IMR-90 (cell line): Measurements from ENCODE around the gene OPTC. TPM values are rescaled to one million over a fixed set of nuclear protein-coding genes. Genes with fewer than 3 reads are reported as not detected.

ENCODE experiments used
- ATAC-seq: fragments of 200-7000 bp; cut with Tn5 transposase; 2 replicates; pipeline ENCODE4 v1.9.1; 2020; ENCODE audit warnings: low read depth, mild to moderate bottlenecking, moderate library complexity
- BruUV-seq: library from RNA; stranded (reverse); fragments of 400-500 nt; replicated peaks from 2 replicates; lab custom pipeline; 2021; lab: Mats Ljungman, UMichigan
- CTCF ChIA-PET: fragments of 300-600 bp; formaldehyde crosslinking; extraction: SDS; loops from one replicate; lab custom pipeline; 2021; ENCODE audit warnings: antibody characterized with exemption; lab: Yijun Ruan, JAX
- POLR2A ChIA-PET: fragments of 300-600 bp; sonication (Branson Sonifier 250); formaldehyde crosslinking; loops from one replicate; lab custom pipeline; 2022; ENCODE audit warnings: antibody characterized with exemption; ENCODE audit not compliant: unreplicated experiment; lab: Charles Lee
- DNase-seq: peaks from one replicate; pipeline ENCODE4 v3.0.0; 2013
- H2AFZ ChIP-seq: replicated peaks from 2 replicates; pipeline ENCODE3; 2013; ENCODE audit warnings: low read length, mild to moderate bottlenecking; ENCODE audit not compliant: poor library complexity
- H2AK5ac ChIP-seq: 2 replicates; pipeline ENCODE4 v1.6.1; 2013; ENCODE audit warnings: low read depth, low read length, inconsistent platforms
- H2AK9ac ChIP-seq: replicated peaks from 2 replicates; pipeline ENCODE3; 2013; ENCODE audit warnings: mild to moderate bottlenecking, low read depth, low read length, moderate library complexity; ENCODE audit not compliant: poor library complexity
- H2BK120ac ChIP-seq: 2 replicates; pipeline ENCODE4 v1.6.1; 2013; ENCODE audit warnings: low read depth, low read length, inconsistent platforms
- H2BK15ac ChIP-seq: 3 replicates; pipeline ENCODE4 v1.6.1; 2013; ENCODE audit warnings: low read depth, low read length, inconsistent platforms
- H2BK20ac ChIP-seq: 2 replicates; pipeline ENCODE4 v1.6.1; 2013; ENCODE audit warnings: low read depth, mild to moderate bottlenecking, inconsistent platforms, low read length, moderate library complexity
- H2BK5ac ChIP-seq: 2 replicates; pipeline ENCODE4 v1.6.1; 2013; ENCODE audit warnings: mild to moderate bottlenecking, low read depth, low read length, inconsistent platforms; ENCODE audit not compliant: poor library complexity, severe bottlenecking
- H3K14ac ChIP-seq: replicated peaks from 2 replicates; pipeline ENCODE4 v1.6.1; 2013; ENCODE audit warnings: low read depth, low read length, inconsistent platforms
- H3K18ac ChIP-seq: 2 replicates; pipeline ENCODE4 v1.6.1; 2013; ENCODE audit warnings: low read depth, low read length, control low read depth
- H3K23ac ChIP-seq: 2 replicates; pipeline ENCODE4 v1.6.1; 2013; ENCODE audit warnings: low read depth, low read length, inconsistent platforms
- H3K27ac ChIP-seq: 2 replicates; pipeline ENCODE4 v1.5.1; 2013; ENCODE audit warnings: mild to moderate bottlenecking, control low read depth, low read length; ENCODE audit not compliant: insufficient read depth
- H3K27me3 ChIP-seq: 2 replicates; pipeline ENCODE4 v1.6.1; 2013; ENCODE audit warnings: low read length; ENCODE audit not compliant: control insufficient read depth, insufficient read depth
- H3K36me3 ChIP-seq: 2 replicates; pipeline ENCODE4 v1.6.1; 2013; ENCODE audit warnings: low read length, mixed read lengths; ENCODE audit not compliant: control insufficient read depth, insufficient read depth
- H3K4ac ChIP-seq: 2 replicates; pipeline ENCODE4 v1.6.1; 2013; ENCODE audit warnings: low read depth, low read length, inconsistent platforms
- H3K4me1 ChIP-seq: 2 replicates; pipeline ENCODE4 v1.6.1; 2013; ENCODE audit warnings: low read length, mixed read lengths; ENCODE audit not compliant: control insufficient read depth, insufficient read depth
- H3K4me2 ChIP-seq: 2 replicates; pipeline ENCODE4 v1.6.1; 2013; ENCODE audit warnings: low read depth, mild to moderate bottlenecking, control low read depth, low read length, moderate library complexity
- H3K4me3 ChIP-seq: 2 replicates; pipeline ENCODE4 v1.5.1; 2013; ENCODE audit warnings: low read depth, mild to moderate bottlenecking, control low read depth, low read length, moderate library complexity; ENCODE audit not compliant: insufficient read depth
- H3K56ac ChIP-seq: 2 replicates; pipeline ENCODE4 v1.6.1; 2013; ENCODE audit warnings: low read length, inconsistent platforms; ENCODE audit not compliant: insufficient read depth; ENCODE audit errors: extremely low read depth
- H3K79me1 ChIP-seq, 2 experiments: 2 replicates each; pipeline ENCODE4 v1.6.1; 2013; ENCODE audit warnings: low read length in 2 of 2, inconsistent platforms in 1 of 2, low read depth in 1 of 2
- H3K9ac ChIP-seq: 2 replicates; pipeline ENCODE4 v1.6.1; 2013; ENCODE audit warnings: low read depth, low read length, control low read depth
- H3K9me1 ChIP-seq: 2 replicates; pipeline ENCODE4 v1.6.1; 2013; ENCODE audit warnings: low read length, inconsistent platforms; ENCODE audit not compliant: insufficient read depth
- H3K9me3 ChIP-seq: 2 replicates; pipeline ENCODE4 v1.6.1; 2013; ENCODE audit warnings: low read length; ENCODE audit not compliant: control insufficient read depth, insufficient read depth
- H4K20me1 ChIP-seq: 2 replicates; pipeline ENCODE4 v1.6.1; 2013; ENCODE audit warnings: low read length, inconsistent platforms; ENCODE audit not compliant: insufficient read depth
- H4K5ac ChIP-seq: 2 replicates; pipeline ENCODE4 v1.6.1; 2013; ENCODE audit warnings: mild to moderate bottlenecking, low read depth, low read length, control low read depth
- H4K8ac ChIP-seq, 2 experiments: 2 replicates each; pipeline ENCODE4 v1.6.1; 2013; ENCODE audit warnings: low read depth in 2 of 2, low read length in 2 of 2, control low read depth in 1 of 2, inconsistent platforms in 1 of 2
- H4K91ac ChIP-seq: 2 replicates; pipeline ENCODE4 v1.6.1; 2013; ENCODE audit warnings: low read depth, low read length, inconsistent platforms; ENCODE audit not compliant: insufficient read depth
- MAFK ChIP-seq: IDR thresholded peaks from 2 replicates; pipeline ENCODE4 v1.6.1; 2012; ENCODE audit warnings: low read depth, low read length, improper control_type of control experiment
- WGBS, 2 experiments: methylation state at CpG; one replicate each; pipeline versions ENCODE4 v1.1.5 to v1.1.7; 2013; ENCODE audit warnings: missing lambda C conversion rate in 2 of 2; ENCODE audit not compliant: insufficient read length in 1 of 2; ENCODE audit errors: extremely low coverage in 2 of 2; 5-methylcytosine and 5-hydroxymethylcytosine counted together
- dilution Hi-C: fragments of 300-500 bp; cut with HindIII; formaldehyde crosslinking; loops from one replicate; pipeline ENCODE4 v1.14.3; 2018; ENCODE audit warnings: low sequenced_read_pairs; ENCODE audit not compliant: unreplicated experiment
- in situ Hi-C: fragments of 300-500 bp; cut with MboI; formaldehyde crosslinking; loops from 3 replicates; pipeline ENCODE4 v1.14.3; 2019; ENCODE audit warnings: low sequenced_read_pairs, inconsistent platforms, mixed read lengths
- intact Hi-C: fragments of 100-400 bp; cut with micrococcal nuclease; formaldehyde crosslinking; loops from 2 replicates; pipeline ENCODE4 v1.10.0; 2022
- polyA plus RNA-seq, 3 experiments: library from polyadenylated mRNA; depleted of rRNA; stranded (reverse); fragments of >200 nt; gene quantifications; 2 replicates each; pipeline ENCODE4 v1.2.3, GENCODE V29; 2012; ENCODE audit warnings: low replicate concordance in 1 of 3
- total RNA-seq: library from RNA; depleted of rRNA; stranded (reverse); fragments of >200 nt; gene quantifications from 2 replicates; pipeline ENCODE4 v1.2.3, GENCODE V29; 2012

The OPTC gene
- total and polyA plus RNA-seq, 2 of the 4 experiments (the other 2 are of a cell fraction): not detected

DNA sequence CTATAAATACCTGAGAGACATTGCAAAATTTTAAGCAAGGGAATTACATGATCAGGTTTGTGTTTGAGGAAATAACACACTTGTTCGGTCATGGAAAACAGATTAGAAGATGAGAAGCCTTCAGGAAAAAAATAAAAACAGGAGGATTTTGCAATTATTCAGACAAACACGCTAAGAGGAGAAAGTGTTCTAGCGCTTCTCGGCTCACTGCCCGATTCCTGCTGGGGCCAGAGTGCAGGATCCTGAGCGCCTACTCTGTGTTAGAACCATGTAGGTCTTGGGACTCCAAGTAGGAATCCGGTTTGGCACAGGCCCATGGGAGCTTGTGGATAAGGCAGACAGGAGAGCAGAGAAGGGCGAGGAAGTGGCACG lies 26.4 kb upstream of the OPTC start:
- DNase-seq (no peak), ATAC-seq (no peak)
- Histone ChIP-seq H3K56ac (no peak overlapping the region), H3K36me3 (no peaks in the 10 kb centered on the region), H4K20me1 (no peaks in the 10 kb centered on the region), H3K18ac (no peak overlapping the region), H2BK120ac (no peak overlapping the region), H2BK20ac (no peak overlapping the region), H3K9me3 (no peaks in the 10 kb centered on the region), H2AK5ac (no peak overlapping the region), H3K4me1 (peaks cover 19% of the 10 kb centered on the region), H3K4ac (no peak overlapping the region), H3K4me3 (no peak overlapping the region), H2BK15ac (no peak overlapping the region), H2BK5ac (no peak overlapping the region), H2AK9ac (no peak overlapping the region), H2AFZ (peak overlapping the region; percentile 45), H3K27ac (no peak overlapping the region), H4K5ac (no peak overlapping the region), H3K23ac (no peak overlapping the region), H3K79me1 (no peaks in the 10 kb centered on the region), H3K27me3 (peaks cover 4% of the 10 kb centered on the region), H3K14ac (no peak overlapping the region), H3K4me2 (no peak overlapping the region), H3K9me1 (peaks cover 6% of the 10 kb centered on the region), H3K9ac (no peak overlapping the region), H4K8ac (no peak overlapping the region), H4K91ac (no peak overlapping the region)
- ChIA-PET CTCF (no interaction called here), POLR2A (no interaction called here)
- BruUV-seq: no TSS peak
- dilution Hi-C loops (no loop called here), in situ Hi-C loops (no loop called here), intact Hi-C loops (no loop called here)
- 86% methylated on average over 5 of the region's 9 CpGs; no CpG with 5 or more reads in 1 of the 2 experiments for WGBS, 2 experiments
- TF ChIP-seq MAFK: no peak
